Hematopoietic multipotent progenitor cell treated with erythropoietin and hydrocortisone succinate and interleukin-3 and kit ligand, for 6 days (in vitro differentiated cells): ENCODE results near the gene PIK3AP1.

Source experiments
- DNase-seq: peaks from one replicate; pipeline ENCODE4 v3.0.0-alpha.2; 2015

Gene PIK3AP1

GRCh38 chr10:96639899-96640298 lies 80.4 kb downstream of the PIK3AP1 start:
- no peak for DNase-seq

- no peak for DNase-seq
Observed at GRCh38 chr10:96638696-96639095, 81.6 kb downstream of the PIK3AP1 start.

- no peak for DNase-seq
Observed at GRCh38 chr10:96638120-96638519, 82.2 kb downstream of the PIK3AP1 start.

- no peak for DNase-seq
Observed at GRCh38 chr10:96637709-96638108, 82.6 kb downstream of the PIK3AP1 start.

GRCh38 chr10:96636551-96636950 lies 83.8 kb downstream of the PIK3AP1 start:
- DNase-seq, result no peak

GRCh38 chr10:96632974-96633710 lies 87.2 kb downstream of the PIK3AP1 start:
- no peak for DNase-seq

GRCh38 chr10:96627292-96627691 lies 93.0 kb downstream of the PIK3AP1 start:
- no peak for DNase-seq

GRCh38 chr10:96626795-96627194 lies 93.5 kb downstream of the PIK3AP1 start:
- peak; percentile 62 for DNase-seq

- no peak for DNase-seq
Observed at GRCh38 chr10:96625173-96625572, 95.1 kb downstream of the PIK3AP1 start.

GRCh38 chr10:96622013-96622787 lies 98.1 kb downstream of the PIK3AP1 start:
- DNase-seq, result peak; percentile 92

GRCh38 chr10:96619796-96620773 lies 100.2 kb downstream of the PIK3AP1 start:
- peak; percentile 55 for DNase-seq

GRCh38 chr10:96619120-96619519 lies 101.2 kb downstream of the PIK3AP1 start:
- DNase-seq, result peak; percentile 97

GRCh38 chr10:96618653-96619052 lies 101.7 kb downstream of the PIK3AP1 start:
- peak; percentile 77 for DNase-seq

GRCh38 chr10:96616961-96617360 lies 103.4 kb downstream of the PIK3AP1 start:
- DNase-seq, result no peak

GRCh38 chr10:96614515-96614914 lies 105.8 kb downstream of the PIK3AP1 start:
- peak; percentile 97 for DNase-seq

GRCh38 chr10:96613576-96613975 lies 106.7 kb downstream of the PIK3AP1 start:
- DNase-seq, result no peak

- DNase-seq, result no peak
Observed at GRCh38 chr10:96612055-96612830, 108.1 kb downstream of the PIK3AP1 start.

GRCh38 chr10:96610817-96611216 lies 109.5 kb downstream of the PIK3AP1 start:
- DNase-seq, result peak; percentile 33

- no peak for DNase-seq
Observed at GRCh38 chr10:96609510-96609909, 110.8 kb downstream of the PIK3AP1 start.

GRCh38 chr10:96608805-96609204 lies 111.5 kb downstream of the PIK3AP1 start:
- no peak for DNase-seq

- no peak for DNase-seq
Observed at GRCh38 chr10:96608262-96608661, 112.1 kb downstream of the PIK3AP1 start.

- DNase-seq, result no peak
Observed at GRCh38 chr10:96606946-96607345, 113.4 kb downstream of the PIK3AP1 start.
